Osteocyte (in vitro differentiated cells): ENCODE measurements around the gene DYNLL1. TPM values are rescaled to one million over a fixed set of nuclear protein-coding genes. Genes with fewer than 3 reads are reported as not detected.
A peak's percentile ranks its signal among the peaks of the same experiment; 100 is the strongest.

Source experiments
- DNase-seq: peaks from one replicate; pipeline ENCODE4 v3.0.0; 2021; ENCODE audit warnings: mixed read lengths; ENCODE audit not compliant: unreplicated experiment; ENCODE audit errors: extremely low spot score
- H3K27ac Mint-ChIP-seq: one replicate; pipeline ENCODE4 v1.8.0; 2021; ENCODE audit warnings: mild to moderate bottlenecking, mixed read lengths; ENCODE audit not compliant: unreplicated experiment
- H3K27me3 Mint-ChIP-seq: one replicate; pipeline ENCODE4 v1.8.0; 2021; ENCODE audit warnings: mixed read lengths; ENCODE audit not compliant: unreplicated experiment
- H3K36me3 Mint-ChIP-seq: one replicate; pipeline ENCODE4 v1.8.0; 2021; ENCODE audit warnings: mixed read lengths; ENCODE audit not compliant: unreplicated experiment
- H3K4me1 Mint-ChIP-seq: one replicate; pipeline ENCODE4 v1.8.0; 2021; ENCODE audit warnings: mixed read lengths; ENCODE audit not compliant: unreplicated experiment
- H3K4me3 Mint-ChIP-seq: one replicate; pipeline ENCODE4 v1.8.0; 2021; ENCODE audit warnings: mild to moderate bottlenecking, moderate library complexity, mixed read lengths; ENCODE audit not compliant: unreplicated experiment
- H3K9me3 Mint-ChIP-seq: one replicate; pipeline ENCODE4 v1.8.0; 2021; ENCODE audit warnings: mixed read lengths; ENCODE audit not compliant: unreplicated experiment
- total RNA-seq: library from RNA; stranded (reverse); gene quantifications from 2 replicates; pipeline ENCODE4 v1.2.1, GENCODE V29; 2021
- TF ChIP-seq, protein P1 (sequence below): fragments of 200-600 bp; sonication (generic); IDR thresholded peaks from 2 replicates; pipeline ENCODE4 v1.5.0; 2021; ENCODE audit warnings: antibody characterized with exemption, mild to moderate bottlenecking, moderate library complexity

The DYNLL1 gene
- total RNA-seq, 1 donor from 2014 or later = 325 TPM

DNA sequence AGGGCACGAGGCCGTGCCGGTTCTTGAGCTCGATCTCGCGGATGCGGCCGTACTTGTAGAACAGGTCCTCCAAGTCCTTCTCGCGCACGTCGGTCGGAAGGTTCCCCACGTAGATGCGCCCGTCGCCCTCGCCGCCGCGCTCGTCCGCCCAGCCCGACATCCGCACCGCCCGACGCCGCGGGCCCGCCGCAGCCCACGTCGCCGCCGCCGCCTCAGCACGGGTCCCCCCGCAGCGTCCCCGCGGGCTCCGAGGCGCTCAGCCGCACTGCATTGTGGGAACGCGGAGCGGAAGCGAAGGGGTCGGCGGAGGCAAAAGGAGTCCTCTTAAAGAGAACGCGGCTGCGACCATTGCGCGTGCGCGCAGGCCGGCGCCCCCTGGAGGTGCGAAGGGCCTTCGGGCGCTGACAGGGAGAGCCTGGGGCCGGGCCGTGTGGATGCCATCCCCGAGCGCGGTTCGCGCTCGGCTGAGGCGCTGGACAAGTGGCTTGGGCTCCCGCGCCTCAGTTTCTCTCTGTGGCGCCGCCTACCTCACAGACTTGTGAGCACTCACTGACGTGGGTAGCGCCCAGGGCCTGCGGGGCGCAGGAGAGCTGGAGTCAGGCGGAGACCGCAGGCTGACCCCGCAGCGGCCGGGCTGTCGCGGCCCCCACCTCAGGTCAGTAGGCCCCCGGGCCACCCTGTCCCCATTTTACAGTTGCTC, 26.3 kb upstream of the DYNLL1 start, which contains the start of gene SRSF9:
Gene SRSF9, minus strand, starts transcription at position 299 of the 700 bp plus-strand sequence. Its CDS starts 139 bp downstream, at position 160.
- TF ChIP-seq, protein P1, sequence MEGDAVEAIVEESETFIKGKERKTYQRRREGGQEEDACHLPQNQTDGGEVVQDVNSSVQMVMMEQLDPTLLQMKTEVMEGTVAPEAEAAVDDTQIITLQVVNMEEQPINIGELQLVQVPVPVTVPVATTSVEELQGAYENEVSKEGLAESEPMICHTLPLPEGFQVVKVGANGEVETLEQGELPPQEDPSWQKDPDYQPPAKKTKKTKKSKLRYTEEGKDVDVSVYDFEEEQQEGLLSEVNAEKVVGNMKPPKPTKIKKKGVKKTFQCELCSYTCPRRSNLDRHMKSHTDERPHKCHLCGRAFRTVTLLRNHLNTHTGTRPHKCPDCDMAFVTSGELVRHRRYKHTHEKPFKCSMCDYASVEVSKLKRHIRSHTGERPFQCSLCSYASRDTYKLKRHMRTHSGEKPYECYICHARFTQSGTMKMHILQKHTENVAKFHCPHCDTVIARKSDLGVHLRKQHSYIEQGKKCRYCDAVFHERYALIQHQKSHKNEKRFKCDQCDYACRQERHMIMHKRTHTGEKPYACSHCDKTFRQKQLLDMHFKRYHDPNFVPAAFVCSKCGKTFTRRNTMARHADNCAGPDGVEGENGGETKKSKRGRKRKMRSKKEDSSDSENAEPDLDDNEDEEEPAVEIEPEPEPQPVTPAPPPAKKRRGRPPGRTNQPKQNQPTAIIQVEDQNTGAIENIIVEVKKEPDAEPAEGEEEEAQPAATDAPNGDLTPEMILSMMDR = peak; percentile 87
- H3K4me3 Mint-ChIP-seq = peak within 1 kb of the TSS; percentile 89
- H3K27me3 Mint-ChIP-seq = no peaks in the 10 kb centered on the region
- H3K9me3 Mint-ChIP-seq = no peaks in the 10 kb centered on the region
- peak; percentile 98 for DNase-seq
- peak within 1 kb of the TSS; percentile 91 for H3K27ac Mint-ChIP-seq
- peaks cover 10% of the 10 kb centered on the region for H3K36me3 Mint-ChIP-seq
- H3K4me1 Mint-ChIP-seq = peaks cover 45% of the 10 kb centered on the region

DNA sequence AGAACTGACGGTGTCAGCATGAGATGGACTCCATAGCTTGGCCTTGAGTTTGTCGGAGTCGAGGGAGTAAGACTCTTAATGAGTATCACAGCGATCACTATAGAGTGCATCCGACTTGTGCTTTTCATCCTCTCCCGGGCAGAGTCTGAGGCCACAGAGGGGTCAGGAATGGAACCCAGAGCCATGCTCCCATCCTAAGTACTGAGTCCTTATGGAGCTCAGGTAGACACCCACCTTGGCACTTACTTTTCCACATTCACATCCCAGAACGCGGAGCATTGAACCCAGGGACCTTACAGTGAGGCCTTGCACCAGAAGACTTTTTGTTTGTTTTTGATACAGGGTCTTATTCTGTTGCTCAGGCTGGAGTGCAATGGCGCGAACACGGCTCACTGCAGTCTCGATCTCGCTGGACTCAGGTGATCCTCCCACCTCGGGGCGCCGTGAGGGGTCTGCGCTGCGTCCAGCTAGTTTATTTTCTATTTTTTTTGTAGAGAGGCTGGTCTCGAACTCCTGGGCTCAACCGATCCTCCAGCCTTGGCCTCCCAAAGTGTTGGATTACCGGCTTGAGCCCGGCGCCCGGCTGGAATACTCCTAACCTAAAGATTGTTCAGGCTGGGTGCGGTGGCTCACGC, 25.6 kb upstream of the DYNLL1 start:
- Mint-ChIP-seq H3K27ac (peak overlapping the region; percentile 87), H3K9me3 (no peaks in the 10 kb centered on the region), H3K4me3 (peak overlapping the region; percentile 89), H3K27me3 (no peaks in the 10 kb centered on the region), H3K4me1 (peaks cover 49% of the 10 kb centered on the region), H3K36me3 (peaks cover 5% of the 10 kb centered on the region)
- TF ChIP-seq, protein P1 = no peak
- no peak for DNase-seq

DNA sequence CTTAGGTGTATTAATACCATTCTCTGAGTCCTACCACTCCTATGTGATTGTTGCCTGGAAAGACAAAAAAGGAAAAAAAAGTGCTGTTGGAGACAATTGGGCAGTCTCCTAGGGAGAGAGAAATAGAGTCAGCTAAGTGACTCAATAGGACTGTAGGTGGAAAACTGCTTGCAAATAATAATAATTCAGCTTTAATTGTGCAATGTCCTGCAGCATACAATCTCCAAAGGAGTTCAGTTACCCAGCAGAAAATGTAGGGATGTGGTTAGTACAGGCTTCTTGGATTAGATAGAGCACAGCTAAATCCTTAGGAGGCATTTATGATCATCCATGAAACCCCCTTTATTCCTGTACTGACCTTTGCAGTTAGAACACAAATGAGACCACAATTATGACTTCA, 23.4 kb upstream of the DYNLL1 start:
- Mint-ChIP-seq H3K4me1 (peaks cover 38% of the 10 kb centered on the region), H3K36me3 (no peaks in the 10 kb centered on the region), H3K27ac (no peak overlapping the region), H3K27me3 (no peaks in the 10 kb centered on the region), H3K4me3 (no peak overlapping the region), H3K9me3 (no peaks in the 10 kb centered on the region)
- DNase-seq = no peak
- TF ChIP-seq, protein P1 = no peak

DNA sequence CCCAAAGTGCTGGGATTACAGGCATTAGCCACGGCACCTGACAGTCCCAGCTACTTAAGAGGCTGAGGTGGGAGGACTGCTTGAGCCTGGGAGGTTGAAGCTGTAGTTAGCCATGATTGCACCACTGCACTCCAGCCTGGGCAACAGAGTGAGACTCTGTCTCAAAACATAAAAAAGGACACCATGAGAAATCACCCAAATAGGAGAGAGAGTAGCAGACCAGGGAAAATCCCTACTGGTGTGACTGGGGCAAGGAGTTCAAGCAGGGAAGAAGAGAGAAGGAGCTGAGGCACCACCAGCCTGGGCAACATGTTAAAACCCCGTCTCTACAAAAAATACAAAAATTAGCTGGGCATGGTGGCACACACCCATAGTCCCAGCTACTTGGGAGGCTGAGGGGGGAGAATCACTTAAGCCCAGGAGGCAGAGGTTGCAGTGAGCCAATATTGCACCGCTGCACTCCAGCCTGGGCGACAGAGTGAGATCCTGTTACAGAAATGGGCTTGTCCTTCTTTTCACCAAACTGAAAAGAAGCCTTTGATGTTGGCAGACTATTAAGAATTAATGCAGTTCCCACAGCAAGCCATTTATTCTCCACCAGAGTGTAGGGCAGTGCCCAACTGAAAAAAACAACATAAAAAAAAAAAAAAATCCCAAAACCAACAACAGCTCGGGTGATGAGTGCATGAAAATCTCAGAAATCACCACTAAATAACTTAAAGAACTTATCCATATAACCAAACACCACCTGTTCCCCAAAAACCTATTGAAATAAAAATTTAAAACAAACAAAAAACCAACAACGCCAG, 21.9 kb upstream of the DYNLL1 start:
- TF ChIP-seq, protein P1 = no peak
- Mint-ChIP-seq H3K4me1 (peaks cover 28% of the 10 kb centered on the region), H3K27me3 (no peaks in the 10 kb centered on the region), H3K9me3 (no peaks in the 10 kb centered on the region), H3K4me3 (no peak overlapping the region), H3K36me3 (no peaks in the 10 kb centered on the region), H3K27ac (peak overlapping the region; percentile 59)
- DNase-seq = no peak

DNA sequence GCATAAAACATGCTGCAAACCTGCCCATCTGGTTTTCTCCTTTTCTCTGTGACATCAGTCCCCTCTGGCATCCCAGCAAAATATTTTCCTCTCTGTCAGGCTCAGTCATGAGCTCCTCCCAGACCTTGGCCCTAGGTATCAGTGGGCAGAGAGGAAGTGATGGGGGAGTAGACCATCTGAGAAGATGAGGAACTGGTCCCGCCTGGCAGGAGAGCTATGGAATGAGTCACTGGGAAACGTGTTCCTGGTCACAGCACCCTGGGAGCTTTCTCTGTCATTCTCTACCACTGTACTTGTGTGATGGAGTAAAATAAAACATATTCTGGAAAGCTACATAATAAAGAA, 21.3 kb upstream of the DYNLL1 start:
- Mint-ChIP-seq H3K36me3 (no peaks in the 10 kb centered on the region), H3K4me3 (no peak overlapping the region), H3K27ac (peak overlapping the region; percentile 54), H3K27me3 (no peaks in the 10 kb centered on the region), H3K4me1 (peaks cover 28% of the 10 kb centered on the region), H3K9me3 (no peaks in the 10 kb centered on the region)
- no peak for DNase-seq
- TF ChIP-seq, protein P1 = no peak
